Sigmoid colon (tissue), 7 donors: ENCODE measurements around the gene C22orf39. TPM values are rescaled to one million over a fixed set of nuclear protein-coding genes. Genes with fewer than 3 reads are reported as not detected.

Source experiments
- DNase-seq: peaks from one replicate; pipeline ENCODE4 v3.0.0-alpha.2; 2019
- H3K27ac ChIP-seq, 4 donors: fragments of 200-600 bp; sonication (generic); one replicate each; pipeline ENCODE4 v1.5.1; 2016 to 2019; ENCODE audit warnings: mild to moderate bottlenecking in 1 of 4
- H3K27me3 ChIP-seq, 3 donors: fragments of 200-600 bp; sonication (generic); one replicate each; pipeline ENCODE4 v1.5.1; 2019; ENCODE audit warnings: mild to moderate bottlenecking in 1 of 3
- H3K36me3 ChIP-seq, 4 donors: fragments of 200-600 bp; sonication (generic); one replicate each; pipeline ENCODE4 v1.5.1; 2016 to 2019
- H3K4me1 ChIP-seq, 4 donors: fragments of 200-600 bp; sonication (generic); one replicate each; pipeline ENCODE4 v1.5.1; 2017 to 2019
- H3K4me3 ChIP-seq, 4 donors: fragments of 200-600 bp; sonication (generic); one replicate each; pipeline ENCODE4 v1.5.1; 2017 to 2019; ENCODE audit warnings: mild to moderate bottlenecking in 2 of 4, moderate library complexity in 1 of 4
- H3K9me3 ChIP-seq, 4 donors: fragments of 200-600 bp in 3 of 4; sonication (generic) in 3 of 4; one replicate each; pipeline versions ENCODE4 v1.5.1 to v1.6.1; 2013 to 2019
- CTCF ChIP-seq, 4 experiments: fragments of 450-650 bp in 3 of 4; fragments of 200-600 bp in 1 of 4; IDR thresholded peaks; one replicate each; pipeline ENCODE4 v1.5.1; 2016 to 2019; ENCODE audit warnings: antibody characterized with exemption in 4 of 4, mild to moderate bottlenecking in 3 of 4, moderate library complexity in 2 of 4
- EP300 ChIP-seq, 4 donors: sonication (generic); formaldehyde crosslinking; IDR thresholded peaks; one replicate each; pipeline ENCODE4 v1.6.1; 2017; ENCODE audit warnings: antibody characterized with exemption in 4 of 4
- POLR2A ChIP-seq, 2 donors: fragments of 450-650 bp; IDR thresholded peaks; one replicate each; pipeline ENCODE4 v1.6.1; 2016; ENCODE audit warnings: antibody characterized with exemption in 2 of 2, mild to moderate bottlenecking in 2 of 2, moderate library complexity in 2 of 2
- POLR2AphosphoS5 ChIP-seq, 4 donors: sonication (generic); formaldehyde crosslinking; IDR thresholded peaks; one replicate each; pipeline ENCODE4 v1.6.1; 2017; ENCODE audit warnings: antibody characterized with exemption in 4 of 4
- WGBS, 2 donors: extraction: QIAGEN DNeasy Blood & Tissue Kit; methylation state at CpG; one replicate each; pipeline ENCODE4 v1.1.7; 2013; 5-methylcytosine and 5-hydroxymethylcytosine counted together
- intact Hi-C: fragments of 100-400 bp; cut with DNase I; formaldehyde crosslinking; loops from one replicate; pipeline ENCODE4 v1.15.1; 2023
- polyA plus RNA-seq, 3 donors: library from polyadenylated mRNA; stranded (reverse); fragments of 200-250 nt; gene quantifications; one replicate each; pipeline ENCODE4 v1.2.3, GENCODE V29; 2013
- total RNA-seq, 4 donors: library from RNA; depleted of rRNA; stranded (reverse); fragments of >200 nt; gene quantifications; one replicate each; pipeline ENCODE4 v1.1.0, GENCODE V29; 2016
- donor health status: healthy with polysubstance abuse.
- donor health status: Bipolar disorder and iron deficiency.
- donor health status: healthy.

Gene C22orf39
- total and polyA plus RNA-seq, 7 donors, result 25.2 to 135 (median 88.1) TPM

GRCh38 chr22:19411690-19412045 is 35.8 kb downstream of the C22orf39 start:
- Histone ChIP-seq H3K4me1 (peaks cover 0 to 8% (median 0%) of the 10 kb centered on the region in 4 donors), H3K27me3 (no peaks in the 10 kb centered on the region), H3K9me3 (no peaks in the 10 kb centered on the region), H3K4me3 (no peak overlapping the region), H3K27ac (no peak overlapping the region), H3K36me3 (peaks cover 4 to 36% (median 20%) of the 10 kb centered on the region in 4 donors)
- DNase-seq, result no peak
- TF ChIP-seq POLR2A (IDR thresholded peaks at IDR 0.05), result no peak
- no peak for TF ChIP-seq EP300 (IDR thresholded peaks at IDR 0.05)
- TF ChIP-seq CTCF (IDR thresholded peaks at IDR 0.05), result no peak
- no peak for TF ChIP-seq POLR2AphosphoS5 (IDR thresholded peaks at IDR 0.05)
- 92 to 96% methylated on average over 1 of the region's 1 CpG for WGBS, 2 donors
- intact Hi-C loops, result no loop called here

GRCh38 chr22:19410941-19411689 is 36.4 kb downstream of the C22orf39 start:
- peaks cover 9 to 41% (median 23%) of the 10 kb centered on the region in 4 donors for H3K36me3 ChIP-seq
- DNase-seq, result no peak
- no peaks in the 10 kb centered on the region for H3K9me3 ChIP-seq
- 94 to 97% methylated on average over 6 of the region's 6 CpGs for WGBS, 2 donors
- no peak overlapping the region for H3K4me3 ChIP-seq
- TF ChIP-seq POLR2A (IDR thresholded peaks at IDR 0.05), result no peak
- TF ChIP-seq CTCF (IDR thresholded peaks at IDR 0.05), result no peak
- no peaks in the 10 kb centered on the region for H3K27me3 ChIP-seq
- H3K4me1 ChIP-seq, result peaks cover 0 to 8% (median 0%) of the 10 kb centered on the region in 4 donors
- H3K27ac ChIP-seq, result no peak overlapping the region
- intact Hi-C loops, result no loop called here

- H3K36me3 ChIP-seq, result peaks cover 9 to 55% (median 32%) of the 10 kb centered on the region in 4 donors
- H3K4me1 ChIP-seq, result peaks cover 0 to 8% (median 0%) of the 10 kb centered on the region in 4 donors
- H3K4me3 ChIP-seq, result no peak overlapping the region
- intact Hi-C loops, result no loop called here
- DNase-seq, result peak; percentile 65
- WGBS, 2 donors, result 62 to 83% methylated on average over 16 of the region's 16 CpGs
- H3K27ac ChIP-seq, result no peak overlapping the region
- H3K9me3 ChIP-seq, result no peaks in the 10 kb centered on the region
- no peaks in the 10 kb centered on the region for H3K27me3 ChIP-seq
- TF ChIP-seq EP300 (IDR thresholded peaks at IDR 0.05), result no peak
- no peak for TF ChIP-seq POLR2AphosphoS5 (IDR thresholded peaks at IDR 0.05)
- no peak for TF ChIP-seq CTCF (IDR thresholded peaks at IDR 0.05)
- TF ChIP-seq POLR2A (IDR thresholded peaks at IDR 0.05), result no peak
Measured at GRCh38 chr22:19407649-19408606, 39.6 kb downstream of the C22orf39 start.

GRCh38 chr22:19406846-19407245 is 40.7 kb downstream of the C22orf39 start:
- Histone ChIP-seq H3K4me1 (peaks cover 0 to 8% (median 0%) of the 10 kb centered on the region in 4 donors), H3K27me3 (no peaks in the 10 kb centered on the region), H3K27ac (no peak overlapping the region), H3K36me3 (peaks cover 9 to 65% (median 32%) of the 10 kb centered on the region in 4 donors), H3K9me3 (no peaks in the 10 kb centered on the region), H3K4me3 (no peak overlapping the region)
- TF ChIP-seq POLR2A (IDR thresholded peaks at IDR 0.05) (no peak), CTCF (IDR thresholded peaks at IDR 0.05) (no peak), EP300 (IDR thresholded peaks at IDR 0.05) (no peak), POLR2AphosphoS5 (IDR thresholded peaks at IDR 0.05) (no peak)
- DNase-seq, result no peak
- intact Hi-C loops, result no loop called here
- WGBS, 2 donors, result 94 to 95% methylated on average over 4 of the region's 4 CpGs
